Measurements from ENCODE around the gene PHF19.
A peak's percentile ranks its signal among the peaks of the same experiment; 100 is the strongest.

The PHF19 gene

GRCh38 chr9:120876842-120877240 lies at the start of gene PHF19:
PHF19 (minus strand) TSS chr9:120877188; CDS start chr9:120874741, 2,447 bp downstream.
- in situ Hi-C loops (cut with MboI; ENCODE audit: low sequenced_read_pairs): no loop called here
- Histone ChIP-seq H3K36me3 (replicated peaks) (peaks cover 25% of the 10 kb centered on the region), H3K9me3 (no peaks in the 10 kb centered on the region), H3K4me3 (peak within 1 kb of the TSS; percentile 75), H3K27me3 (ENCODE audit: low read depth) (no peaks in the 10 kb centered on the region), H3K4me1 (peaks cover 30% of the 10 kb centered on the region)
- DNase-seq (ENCODE audit: low spot score in 2 of 2): peak in 1 of 2 experiments; percentile 68

DNA sequence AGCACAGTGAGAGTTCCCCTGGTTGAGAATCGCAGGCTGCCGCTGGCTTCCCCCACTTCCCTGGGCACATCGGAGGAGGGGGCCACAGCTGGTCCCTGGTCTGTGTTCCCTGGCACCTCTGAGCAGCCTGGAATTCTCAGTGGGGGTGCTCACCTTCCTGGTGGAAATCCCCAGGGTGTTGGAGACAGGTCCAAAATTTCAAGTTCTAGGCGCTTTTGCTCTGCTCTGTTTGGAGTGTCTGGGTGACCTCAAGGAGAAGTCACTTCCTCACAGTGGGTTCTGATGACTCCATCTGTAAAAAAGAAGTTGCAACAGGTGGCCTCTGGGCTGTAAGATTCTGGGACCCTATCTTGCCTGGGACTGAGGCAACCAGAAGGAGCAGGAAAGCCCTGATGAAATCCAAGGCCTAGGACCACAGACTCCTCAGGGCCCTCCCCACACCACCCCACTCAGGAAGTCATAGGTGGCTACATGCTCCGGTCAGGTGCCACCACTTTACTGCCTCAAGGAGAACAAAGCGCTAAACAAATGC lies 49.5 kb upstream of the PHF19 start, which contains the start of gene TRAF1:
Gene TRAF1, minus strand, starts transcription at position 400 of the 532 bp plus-strand sequence. CDS start 721 bp downstream, outside the sequence.
- Histone ChIP-seq H3K9me3 (no peaks in the 10 kb centered on the region; the same call in 1 of the 2 replicates), H3K4me1 (peaks cover 22% of the 10 kb centered on the region), H3K27me3 (ENCODE audit: low read depth) (no peaks in the 10 kb centered on the region), H3K36me3 (replicated peaks) (no peaks in the 10 kb centered on the region), H3K4me3 (no peak within 1 kb of the TSS)
- DNase-seq (ENCODE audit: low spot score in 2 of 2): no peak
- in situ Hi-C loops (cut with MboI; ENCODE audit: low sequenced_read_pairs): loop anchor here (25.0 kb wide), 1 partner anchor 314 kb away; no protein-coding TSS in a partner anchor

DNA sequence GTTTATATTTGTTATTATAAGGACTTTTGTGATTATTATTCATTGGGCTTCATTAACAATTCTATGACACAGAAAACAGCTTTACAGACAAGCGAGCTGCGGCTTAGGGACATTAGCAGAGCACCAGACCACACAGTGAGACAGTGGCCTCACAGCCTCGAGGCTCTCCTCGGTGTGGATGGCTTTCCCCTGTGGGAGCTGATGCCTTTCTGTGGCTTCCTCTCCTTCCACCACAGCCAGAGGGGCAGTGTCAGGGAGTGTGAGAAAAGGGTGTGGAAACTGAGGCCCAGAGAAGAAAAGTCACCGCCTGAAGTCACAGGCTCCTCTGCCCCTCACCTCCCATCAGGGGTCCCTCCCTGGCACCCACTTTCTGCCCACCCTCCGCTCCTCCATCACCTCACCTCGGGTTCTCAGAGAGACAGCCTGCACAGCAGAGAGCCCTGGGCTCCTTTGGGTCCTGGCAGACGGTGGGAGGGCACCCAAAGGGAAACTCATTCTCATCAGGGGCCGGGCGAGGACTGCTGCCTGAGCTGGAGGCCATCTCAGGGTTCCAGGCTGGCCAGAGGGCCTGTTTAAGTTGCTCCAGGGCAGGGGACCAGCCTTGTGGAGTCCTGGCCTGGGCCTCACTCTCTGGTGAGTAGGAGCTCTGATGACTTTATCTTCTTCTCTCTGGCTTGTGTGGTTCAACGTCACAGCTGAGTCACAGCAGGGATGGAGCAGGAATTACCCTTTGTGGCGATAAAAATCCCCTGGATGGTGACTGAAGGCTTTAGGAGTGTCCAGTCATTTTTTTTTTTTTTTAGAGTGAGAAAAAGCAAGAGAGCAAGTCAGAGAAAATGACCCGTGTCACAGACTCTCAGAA lies 48.8 kb upstream of the PHF19 start:
- DNase-seq (ENCODE audit: low spot score in 2 of 2): peak; percentile 69 to 81
- Histone ChIP-seq H3K36me3 (replicated peaks) (no peaks in the 10 kb centered on the region), H3K4me1 (peaks cover 22% of the 10 kb centered on the region)

GRCh38 chr9:120924698-120925534 lies 47.9 kb upstream of the PHF19 start:
- Histone ChIP-seq H3K4me1 (peaks cover 22% of the 10 kb centered on the region), H3K27me3 (ENCODE audit: low read depth) (no peaks in the 10 kb centered on the region), H3K4me3 (no peak overlapping the region), H3K9me3 (no peaks in the 10 kb centered on the region), H3K36me3 (replicated peaks) (no peaks in the 10 kb centered on the region)
- DNase-seq (ENCODE audit: low spot score in 2 of 2): no peak
- in situ Hi-C loops (cut with MboI; ENCODE audit: low sequenced_read_pairs): loop anchor here (25.0 kb wide), 1 partner anchor 313 kb away; no protein-coding TSS in a partner anchor

More for the DNA sequence above, 48.8 kb upstream of the PHF19 start:
- in situ Hi-C loops (cut with MboI; ENCODE audit: low sequenced_read_pairs): loop anchor here (25.0 kb wide), 1 partner anchor 313 kb away; no protein-coding TSS in a partner anchor
- Histone ChIP-seq H3K27me3 (ENCODE audit: low read depth) (no peaks in the 10 kb centered on the region), H3K9me3 (no peaks in the 10 kb centered on the region; the same call in 1 of the 2 replicates), H3K4me3 (no peak overlapping the region)

GRCh38 chr9:120923620-120924328 lies 46.8 kb upstream of the PHF19 start:
- no peak for DNase-seq (ENCODE audit: low spot score in 2 of 2)
- Histone ChIP-seq H3K27me3 (ENCODE audit: low read depth) (no peaks in the 10 kb centered on the region), H3K9me3 (no peaks in the 10 kb centered on the region), H3K36me3 (replicated peaks) (no peaks in the 10 kb centered on the region), H3K4me1 (peaks cover 16% of the 10 kb centered on the region), H3K4me3 (no peak overlapping the region)
- in situ Hi-C loops (cut with MboI; ENCODE audit: low sequenced_read_pairs): no loop called here

DNA sequence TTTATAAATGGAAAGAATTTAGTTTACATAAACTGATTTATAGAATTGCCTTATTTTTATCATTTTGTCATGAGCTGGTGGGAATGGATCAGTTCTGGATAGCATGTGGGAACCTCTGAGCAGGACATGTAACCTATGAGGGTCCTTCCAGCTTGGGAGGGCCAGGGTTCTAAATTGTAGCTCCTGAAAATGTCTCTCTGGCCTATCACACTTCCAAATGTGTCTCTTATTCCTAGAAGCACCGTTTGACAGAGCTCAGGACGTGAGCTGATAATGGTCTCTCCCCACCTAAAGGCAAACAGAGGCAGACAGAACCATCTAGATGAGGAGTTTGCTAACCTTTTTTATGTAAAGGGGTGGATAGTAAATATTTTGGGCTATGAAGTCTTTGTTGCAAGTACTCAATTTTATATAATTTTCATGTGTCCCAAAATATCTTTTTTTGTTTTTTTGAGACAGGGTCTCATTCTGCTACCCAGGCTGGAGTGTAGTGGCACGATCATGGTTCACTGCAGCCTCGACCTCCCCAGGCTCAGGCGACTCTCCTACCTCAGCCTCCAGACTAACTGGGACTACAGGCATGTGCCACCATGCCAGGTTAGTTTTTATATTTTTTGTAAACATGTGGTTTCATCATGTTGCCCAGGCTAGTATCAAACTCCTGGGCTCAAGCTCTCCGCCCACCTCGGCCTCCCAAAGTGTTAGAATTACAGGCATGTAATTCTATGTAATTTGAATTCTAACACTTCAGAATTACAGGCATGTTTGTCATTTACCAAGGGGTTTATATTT lies 45.6 kb upstream of the PHF19 start:
- no peaks in the 10 kb centered on the region for H3K27me3 ChIP-seq (ENCODE audit: low read depth)
- H3K36me3 ChIP-seq (replicated peaks): no peaks in the 10 kb centered on the region
- no peak for DNase-seq (ENCODE audit: low spot score in 2 of 2)
- H3K4me1 ChIP-seq: peaks cover 11% of the 10 kb centered on the region
- H3K9me3 ChIP-seq: no peaks in the 10 kb centered on the region
- in situ Hi-C loops (cut with MboI; ENCODE audit: low sequenced_read_pairs): no loop called here
- H3K4me3 ChIP-seq: no peak overlapping the region

DNA sequence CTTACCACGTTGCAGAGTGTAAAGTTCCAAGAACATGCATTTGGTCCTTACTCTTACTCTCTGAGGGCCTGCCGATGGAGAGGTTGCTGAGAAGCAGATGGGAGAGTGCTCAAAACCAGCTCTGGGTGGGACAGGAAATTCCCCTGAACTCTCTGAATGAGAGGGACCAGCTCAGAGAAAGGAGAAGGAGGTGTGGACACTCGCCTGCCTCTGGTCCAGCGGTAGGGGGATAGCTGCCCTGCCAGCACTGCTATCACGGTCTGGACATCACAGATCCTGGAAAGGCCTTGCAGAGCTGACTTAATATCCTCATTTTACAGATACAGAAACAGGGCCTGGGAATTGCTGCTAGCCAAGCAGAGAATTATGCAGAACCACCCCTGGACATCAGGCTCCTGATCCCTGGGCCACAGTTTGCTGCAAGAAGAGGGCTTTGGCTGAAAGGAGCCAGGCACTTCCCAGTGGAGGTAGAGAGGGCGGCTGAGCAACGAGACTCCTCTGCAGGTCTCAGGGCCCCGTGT lies 44.7 kb upstream of the PHF19 start:
- no peak for DNase-seq (ENCODE audit: low spot score in 2 of 2)
- Histone ChIP-seq H3K9me3 (no peaks in the 10 kb centered on the region), H3K4me1 (peaks cover 11% of the 10 kb centered on the region), H3K36me3 (replicated peaks) (no peaks in the 10 kb centered on the region), H3K27me3 (ENCODE audit: low read depth) (no peaks in the 10 kb centered on the region), H3K4me3 (no peak overlapping the region)
- in situ Hi-C loops (cut with MboI; ENCODE audit: low sequenced_read_pairs): no loop called here

GRCh38 chr9:120920806-120921178 lies 43.8 kb upstream of the PHF19 start:
- in situ Hi-C loops (cut with MboI; ENCODE audit: low sequenced_read_pairs): no loop called here
- Histone ChIP-seq H3K4me1 (peaks cover 10% of the 10 kb centered on the region), H3K4me3 (no peak overlapping the region), H3K27me3 (ENCODE audit: low read depth) (no peaks in the 10 kb centered on the region), H3K36me3 (replicated peaks) (no peaks in the 10 kb centered on the region), H3K9me3 (no peaks in the 10 kb centered on the region)
- DNase-seq (ENCODE audit: low spot score in 2 of 2): no peak

GRCh38 chr9:120919843-120920805 lies 43.1 kb upstream of the PHF19 start:
- in situ Hi-C loops (cut with MboI; ENCODE audit: low sequenced_read_pairs): no loop called here

DNA sequence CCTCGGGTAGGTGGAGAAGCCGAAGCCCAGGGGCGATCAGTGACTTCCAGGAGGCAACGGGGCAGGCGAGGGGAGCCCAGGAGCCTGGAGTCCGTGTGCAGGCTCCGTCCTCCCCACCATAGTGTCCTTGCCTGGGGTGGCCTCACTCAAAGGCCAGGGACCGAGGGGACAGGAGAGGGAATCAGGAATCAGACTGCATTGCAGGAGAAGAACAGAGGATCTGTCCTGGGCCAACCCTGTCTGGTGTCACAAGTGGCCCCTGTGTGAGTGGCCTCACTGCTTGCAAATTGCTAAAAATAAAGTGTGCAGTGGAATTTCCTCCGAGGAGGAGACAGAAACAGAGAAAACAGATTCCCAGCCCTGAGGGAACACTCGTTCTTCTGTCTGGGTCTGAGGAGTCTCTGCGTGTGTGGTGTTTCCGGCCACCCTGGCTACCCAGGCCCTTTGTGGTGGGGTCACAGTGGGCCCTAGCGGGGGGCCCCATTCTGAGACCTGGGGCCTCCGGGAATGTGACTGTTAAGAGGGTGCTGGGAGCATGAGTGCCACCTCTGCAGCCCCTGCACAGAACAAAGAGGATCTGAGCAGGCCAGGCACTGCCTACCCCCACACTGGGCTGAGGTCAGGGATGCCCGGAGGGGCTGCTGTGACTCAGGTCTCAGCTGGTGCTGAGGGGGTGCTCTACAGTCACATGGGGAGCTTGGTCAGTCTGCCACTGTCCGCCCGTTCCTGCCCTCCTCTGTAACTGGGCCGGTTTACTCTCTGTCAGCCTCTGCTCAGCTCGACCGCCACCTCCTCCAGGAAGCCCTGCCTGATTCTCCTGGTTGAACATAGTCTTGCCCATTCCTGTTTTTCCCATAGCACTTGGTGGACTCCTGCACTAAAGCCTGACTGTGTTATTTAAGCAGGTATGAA lies 42.2 kb upstream of the PHF19 start:
- Histone ChIP-seq H3K4me1 (no peaks in the 10 kb centered on the region; the same call in 1 of the 2 replicates), H3K4me3 (no peak overlapping the region), H3K36me3 (replicated peaks) (no peaks in the 10 kb centered on the region), H3K9me3 (no peaks in the 10 kb centered on the region), H3K27me3 (ENCODE audit: low read depth) (no peaks in the 10 kb centered on the region)
- DNase-seq (ENCODE audit: low spot score in 2 of 2): no peak
- in situ Hi-C loops (cut with MboI; ENCODE audit: low sequenced_read_pairs): no loop called here

More at GRCh38 chr9:120919843-120920805, 43.1 kb upstream of the PHF19 start:
- H3K4me3 ChIP-seq: no peak overlapping the region
- DNase-seq (ENCODE audit: low spot score in 2 of 2): no peak
- no peaks in the 10 kb centered on the region for H3K27me3 ChIP-seq (ENCODE audit: low read depth)
- H3K9me3 ChIP-seq: no peaks in the 10 kb centered on the region
- H3K36me3 ChIP-seq (replicated peaks): no peaks in the 10 kb centered on the region
- H3K4me1 ChIP-seq: peaks cover 5% of the 10 kb centered on the region

Measured in HAP-1 (cell line).